Bronchial epithelial cell (primary cell): ENCODE measurements around the gene CYS1. TPM values are rescaled to one million over a fixed set of nuclear protein-coding genes. Genes with fewer than 3 reads are reported as not detected.

ENCODE experiments used
- DNase-seq: peaks from one replicate; pipeline ENCODE4 v3.0.0-alpha.2; 2010; ENCODE audit warnings: low read depth
- FAIRE-seq: peaks from 2 replicates; lab custom pipeline; 2011; peaks lifted over from hg19 to GRCh38; lab: Jason Lieb, UNC
- H3K27me3 ChIP-seq: 2 replicates; pipeline ENCODE4 v1.5.1; 2011; ENCODE audit warnings: low read length; ENCODE audit not compliant: control insufficient read depth, insufficient read depth
- H3K36me3 ChIP-seq: 2 replicates; pipeline ENCODE4 v1.5.1; 2011; ENCODE audit warnings: low read length; ENCODE audit not compliant: control insufficient read depth, insufficient read depth
- H3K4me3 ChIP-seq: 2 replicates; pipeline ENCODE4 v1.5.1; 2011; ENCODE audit warnings: mild to moderate bottlenecking, low read depth, low read length, control low read depth
- total RNA-seq: library from RNA; depleted of rRNA; stranded (reverse); fragments of >200 nt; gene quantifications from 2 replicates; pipeline ENCODE4 v1.2.1, GENCODE V29; 2014
- TF ChIP-seq, protein P1 (sequence below): IDR thresholded peaks from 2 replicates; pipeline ENCODE4 v1.5.1; 2011; ENCODE audit warnings: mild to moderate bottlenecking, moderate library complexity, low read length, control low read depth, inconsistent platforms; ENCODE audit not compliant: insufficient read depth, severe bottlenecking

Gene CYS1
- total RNA-seq, 1 donor from 2014 or later = 0.26 TPM

DNA sequence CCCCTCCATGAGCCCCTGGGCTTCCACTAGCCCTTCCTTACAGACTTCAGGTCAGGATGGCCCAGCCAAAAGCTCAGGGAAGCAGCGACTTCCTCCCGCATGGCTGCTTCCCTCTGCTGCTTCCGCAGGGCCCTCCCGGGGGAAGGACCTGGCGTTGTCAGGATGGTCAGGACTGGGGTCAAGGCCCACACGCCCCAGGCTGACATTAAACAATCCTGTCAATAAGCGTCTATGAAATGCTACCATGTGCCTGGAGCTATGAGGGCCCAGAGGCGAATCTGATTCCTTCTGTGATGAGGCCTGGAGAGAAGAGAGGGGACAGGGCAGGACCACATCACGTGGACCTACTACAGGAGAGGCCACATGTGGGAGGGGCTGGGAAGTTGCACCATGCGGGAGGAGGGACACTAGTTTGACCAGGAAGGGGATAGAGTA, 17.3 kb downstream of the CYS1 start:
- no peak overlapping the region for H3K4me3 ChIP-seq
- FAIRE-seq (no peak), DNase-seq (no peak)
- H3K27me3 ChIP-seq = peaks cover 1% of the 10 kb centered on the region
- H3K36me3 ChIP-seq = no peaks in the 10 kb centered on the region
- TF ChIP-seq, protein P1, sequence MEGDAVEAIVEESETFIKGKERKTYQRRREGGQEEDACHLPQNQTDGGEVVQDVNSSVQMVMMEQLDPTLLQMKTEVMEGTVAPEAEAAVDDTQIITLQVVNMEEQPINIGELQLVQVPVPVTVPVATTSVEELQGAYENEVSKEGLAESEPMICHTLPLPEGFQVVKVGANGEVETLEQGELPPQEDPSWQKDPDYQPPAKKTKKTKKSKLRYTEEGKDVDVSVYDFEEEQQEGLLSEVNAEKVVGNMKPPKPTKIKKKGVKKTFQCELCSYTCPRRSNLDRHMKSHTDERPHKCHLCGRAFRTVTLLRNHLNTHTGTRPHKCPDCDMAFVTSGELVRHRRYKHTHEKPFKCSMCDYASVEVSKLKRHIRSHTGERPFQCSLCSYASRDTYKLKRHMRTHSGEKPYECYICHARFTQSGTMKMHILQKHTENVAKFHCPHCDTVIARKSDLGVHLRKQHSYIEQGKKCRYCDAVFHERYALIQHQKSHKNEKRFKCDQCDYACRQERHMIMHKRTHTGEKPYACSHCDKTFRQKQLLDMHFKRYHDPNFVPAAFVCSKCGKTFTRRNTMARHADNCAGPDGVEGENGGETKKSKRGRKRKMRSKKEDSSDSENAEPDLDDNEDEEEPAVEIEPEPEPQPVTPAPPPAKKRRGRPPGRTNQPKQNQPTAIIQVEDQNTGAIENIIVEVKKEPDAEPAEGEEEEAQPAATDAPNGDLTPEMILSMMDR = no peak

- no peak overlapping the region for H3K4me3 ChIP-seq
- no peaks in the 10 kb centered on the region for H3K36me3 ChIP-seq
- FAIRE-seq (peak; percentile 75), DNase-seq (no peak)
- peaks cover 1% of the 10 kb centered on the region for H3K27me3 ChIP-seq
- TF ChIP-seq, protein P1 = no peak
Measured at GRCh38 chr2:10061221-10061925, 18.8 kb downstream of the CYS1 start.

- FAIRE-seq (no peak), DNase-seq (no peak)
- Histone ChIP-seq H3K36me3 (no peaks in the 10 kb centered on the region), H3K27me3 (peaks cover 1% of the 10 kb centered on the region), H3K4me3 (no peak overlapping the region)
- TF ChIP-seq, protein P1 = no peak
Measured at GRCh38 chr2:10059552-10060335, 20.5 kb downstream of the CYS1 start.

DNA sequence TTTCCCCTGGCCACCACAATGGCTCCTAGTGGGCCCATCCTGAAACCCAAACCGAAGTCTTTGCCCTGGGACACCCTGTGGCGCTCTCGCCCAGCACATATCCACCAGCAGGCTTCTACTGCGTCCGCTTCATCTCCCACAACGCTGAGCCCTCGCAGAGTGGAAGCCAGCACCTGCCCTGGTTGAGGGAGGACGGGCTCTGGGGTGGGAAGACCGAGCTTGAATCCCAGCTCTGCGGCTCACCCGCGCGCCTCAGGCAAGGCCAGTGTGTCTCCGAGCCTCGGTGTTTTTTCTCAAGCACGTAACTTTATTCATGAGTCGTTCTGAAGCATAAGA, 21.2 kb downstream of the CYS1 start:
- no peak for FAIRE-seq
- H3K36me3 ChIP-seq = no peaks in the 10 kb centered on the region
- no peak overlapping the region for H3K4me3 ChIP-seq

GRCh38 chr2:10058251-10059015, 21.8 kb downstream of the CYS1 start:
- DNase-seq = no peak
- TF ChIP-seq, protein P1 = no peak
- peaks cover 1% of the 10 kb centered on the region for H3K27me3 ChIP-seq
- no peaks in the 10 kb centered on the region for H3K36me3 ChIP-seq
- H3K4me3 ChIP-seq = no peak overlapping the region
- no peak for FAIRE-seq

More for the DNA sequence above, 21.2 kb downstream of the CYS1 start:
- DNase-seq = no peak
- peaks cover 1% of the 10 kb centered on the region for H3K27me3 ChIP-seq
- TF ChIP-seq, protein P1 = no peak
